Cardiac fibroblast (primary cell): Measurements from ENCODE around the gene DDC.

ENCODE experiments used
- DNase-seq, 2 donors: peaks; one replicate each; pipeline versions ENCODE4 v3.0.0 to v3.0.0-alpha.2; 2010; ENCODE audit warnings: low read depth in 2 of 2
- H3K4me3 ChIP-seq, 2 donors: replicated peaks in 1 of 2; 1 replicate in 1 of 2; 2 replicates in 1 of 2; pipeline ENCODE4 v1.5.1; 2011; ENCODE audit warnings: low read depth in 2 of 2, low read length in 2 of 2, mild to moderate bottlenecking in 2 of 2, moderate library complexity in 1 of 2
- CTCF ChIP-seq: IDR thresholded peaks from one replicate; pipeline ENCODE4 v1.5.1; 2011; ENCODE audit warnings: low read depth, mild to moderate bottlenecking, low read length, inconsistent platforms

DDC gene

DNA sequence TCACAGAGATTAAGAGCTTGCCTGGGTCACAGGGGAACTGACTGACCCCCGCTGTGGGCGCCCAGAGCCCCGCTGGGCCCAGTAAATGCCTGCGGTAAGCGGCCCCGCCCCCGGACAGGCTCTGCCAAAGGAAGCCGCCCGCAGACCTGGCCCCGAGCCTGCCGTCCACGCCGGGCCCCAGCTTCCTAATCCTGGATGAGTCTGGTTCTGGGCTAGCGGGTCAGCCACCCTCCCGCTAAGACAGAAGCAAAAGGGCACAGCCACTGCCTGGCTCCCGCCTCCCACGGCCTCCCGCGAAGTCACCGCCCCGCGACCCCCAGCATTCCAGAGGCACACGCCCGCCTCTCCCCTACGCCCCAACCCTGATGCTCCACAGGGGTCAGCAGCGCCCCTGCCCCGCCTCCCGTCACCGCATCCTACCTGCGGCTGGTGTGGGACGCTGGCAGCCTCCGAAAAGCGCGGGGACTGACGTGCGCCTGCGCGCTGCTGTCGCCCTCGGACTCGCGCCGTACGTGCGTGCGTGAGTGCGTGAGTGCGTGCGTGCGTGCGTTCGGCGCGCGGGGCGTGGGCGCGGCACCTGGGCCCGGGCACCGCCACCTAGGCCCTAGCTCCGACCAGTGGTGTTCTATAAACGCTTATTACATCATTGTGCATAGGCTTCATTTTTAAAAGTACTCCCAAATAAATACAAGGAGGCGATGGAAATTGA lies 115.2 kb downstream of the DDC start, which contains the start of gene FIGNL1:
TSS of gene FIGNL1 (minus strand) at position 470 of the 709 bp plus-strand sequence. CDS start 3,063 bp downstream, outside the sequence.
- no peak for TF ChIP-seq CTCF
- peak; percentile 68 to 84 for DNase-seq
- H3K4me3 ChIP-seq, result peak within 1 kb of the TSS; percentile 89 to 97

DNA sequence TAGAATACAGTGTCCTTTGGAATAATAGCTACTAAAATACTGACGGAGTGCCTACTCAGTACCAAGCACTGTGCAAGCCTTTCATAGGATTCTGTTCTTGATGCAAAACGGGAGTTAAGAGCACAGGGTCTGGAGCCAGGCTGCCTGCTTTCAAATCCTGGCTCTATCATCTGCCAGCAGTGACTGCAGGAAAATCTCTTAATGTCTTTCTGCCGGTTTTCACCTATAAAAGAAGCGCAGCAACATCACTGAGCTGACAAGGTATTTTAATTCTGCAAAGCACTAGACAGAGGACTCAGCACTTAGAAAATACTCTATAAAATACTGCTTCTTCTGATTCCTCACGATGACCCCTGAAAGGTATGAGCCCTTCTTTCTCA lies 115.7 kb downstream of the DDC start:
- no peak for DNase-seq
- no peak for TF ChIP-seq CTCF
- H3K4me3 ChIP-seq, result peak overlapping the region; percentile 89 to 97

DNA sequence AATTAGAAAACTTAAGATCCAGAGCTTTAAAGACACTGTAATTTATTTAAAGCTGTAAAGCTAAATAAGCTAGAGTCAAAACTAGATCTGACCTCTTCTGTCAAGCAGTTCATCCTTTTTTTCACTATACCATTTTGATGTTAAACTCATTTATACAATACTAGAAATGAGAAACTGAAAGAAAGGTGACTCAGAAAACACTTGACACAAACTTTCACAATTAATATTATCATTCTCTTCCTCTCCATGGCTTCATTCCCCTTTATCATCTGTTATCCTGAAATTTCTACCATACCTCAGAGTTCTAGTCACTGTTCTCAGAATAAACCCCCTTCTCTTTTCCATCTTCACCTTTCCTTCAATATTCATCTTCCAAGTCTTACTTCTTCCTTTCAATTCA lies 116.4 kb downstream of the DDC start:
- DNase-seq, result no peak
- H3K4me3 ChIP-seq, result no peak overlapping the region
- TF ChIP-seq CTCF, result no peak

- DNase-seq, result peak in 1 of 2 donors; percentile 91
- H3K4me3 ChIP-seq, result no peak overlapping the region
- no peak for TF ChIP-seq CTCF
Measured at GRCh38 chr7:50446542-50446960, 118.7 kb downstream of the DDC start.

GRCh38 chr7:50436133-50436806 lies 128.9 kb downstream of the DDC start:
- no peak for TF ChIP-seq CTCF
- peak; percentile 74 to 91 for DNase-seq
- H3K4me3 ChIP-seq, result no peak overlapping the region

DNA sequence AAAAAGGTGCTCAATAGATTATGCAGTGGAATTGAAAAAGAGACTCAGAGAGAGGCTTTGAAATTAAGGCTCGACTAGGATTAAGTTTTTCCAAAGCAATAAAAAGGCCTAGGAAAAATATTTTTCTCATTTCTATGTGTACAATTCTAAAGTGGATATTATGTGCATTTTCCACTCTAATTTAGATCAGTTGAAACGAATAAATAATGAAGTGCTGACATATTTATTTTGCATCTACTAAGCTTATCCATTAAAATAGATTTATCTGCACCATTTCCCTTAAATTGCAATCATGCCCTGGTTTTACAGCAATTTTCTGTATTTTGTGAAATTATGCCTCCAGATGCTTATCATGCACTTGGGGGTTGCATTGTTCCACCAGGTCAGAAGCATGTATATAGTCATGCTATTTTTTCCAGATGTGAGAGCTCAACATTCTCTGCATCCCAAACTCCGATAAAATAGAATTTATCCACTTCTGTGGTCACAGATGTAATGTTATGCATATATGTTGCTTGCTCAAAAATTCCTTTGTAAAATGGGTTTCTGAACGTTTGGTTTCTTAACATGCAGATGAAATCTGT lies 133.4 kb downstream of the DDC start:
- no peak for TF ChIP-seq CTCF

More for the DNA sequence above, 133.4 kb downstream of the DDC start:
- DNase-seq, result no peak
- H3K4me3 ChIP-seq, result no peak overlapping the region
